Measurements from ENCODE around the gene FBXW9.
"Not testable (repeated sequence)": the region's sequence is repeated elsewhere in the genome, so short reads cannot be mapped to it uniquely, and the experiment has no call there.

Gene FBXW9

DNA sequence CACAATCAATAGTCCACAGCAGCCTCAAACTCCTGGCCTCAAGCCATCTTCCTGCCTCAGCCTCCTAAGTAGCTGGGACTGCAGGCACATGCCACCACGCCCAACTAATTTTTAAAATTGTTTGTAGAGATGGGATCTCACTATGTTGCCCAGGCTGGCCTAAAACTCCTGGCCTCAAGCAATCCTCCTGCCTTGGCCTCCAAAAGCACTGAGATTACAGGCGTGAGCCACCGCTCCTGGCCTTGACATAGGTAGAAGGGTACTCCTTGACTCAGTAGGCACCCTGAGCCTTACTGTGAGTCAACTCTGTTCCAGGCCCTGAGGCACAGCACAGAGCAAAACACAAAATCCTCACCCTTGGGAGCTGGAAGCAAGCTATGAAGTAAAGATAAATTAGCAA, 19.5 kb upstream of the FBXW9 start:
- no peak for DNase-seq (ENCODE audit: low read depth in 2 of 2, low spot score in 1 of 2)

DNA sequence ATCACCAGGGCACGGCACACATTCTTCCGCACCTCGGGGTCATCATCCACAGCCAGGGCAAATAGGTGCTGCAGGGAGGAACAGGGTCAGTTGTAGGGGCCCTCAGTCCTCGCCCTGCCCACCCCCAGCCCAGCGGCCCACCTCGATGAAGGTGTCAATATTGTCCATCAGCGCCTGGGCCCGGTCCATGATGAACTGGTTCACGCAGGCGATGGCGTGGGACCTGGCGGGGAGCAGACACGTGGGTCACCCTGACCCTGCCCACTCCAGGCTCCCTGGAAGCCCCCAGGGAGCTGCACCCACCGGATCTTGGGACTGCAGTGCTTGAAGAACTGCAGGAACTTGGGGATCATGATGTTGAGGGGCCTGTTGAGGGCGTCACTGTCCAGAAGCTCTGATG, 18.7 kb upstream of the FBXW9 start:
- no peak for DNase-seq (ENCODE audit: low read depth in 2 of 2, low spot score in 1 of 2)

DNA sequence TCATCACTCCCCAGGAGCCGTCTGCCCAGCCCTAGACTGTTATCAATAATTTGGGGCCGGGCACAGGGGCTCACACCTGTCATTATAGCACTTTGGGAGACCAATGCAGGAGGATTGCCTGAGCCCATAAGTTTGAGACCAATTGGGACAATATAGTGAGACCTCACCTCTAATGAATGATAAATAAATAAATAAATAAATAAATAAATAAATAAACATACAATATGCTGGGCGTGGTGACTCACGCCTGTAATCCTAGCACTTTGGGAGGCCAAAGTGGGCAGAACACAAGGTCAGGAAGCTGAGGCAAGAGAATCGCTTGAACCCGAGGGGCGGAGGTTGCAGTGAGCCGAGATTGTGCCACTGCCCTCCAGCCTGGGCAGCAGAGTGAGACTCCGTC, 16.9 kb upstream of the FBXW9 start:
- DNase-seq (ENCODE audit: low read depth in 2 of 2, low spot score in 1 of 2), result not testable (repeated sequence)

DNA sequence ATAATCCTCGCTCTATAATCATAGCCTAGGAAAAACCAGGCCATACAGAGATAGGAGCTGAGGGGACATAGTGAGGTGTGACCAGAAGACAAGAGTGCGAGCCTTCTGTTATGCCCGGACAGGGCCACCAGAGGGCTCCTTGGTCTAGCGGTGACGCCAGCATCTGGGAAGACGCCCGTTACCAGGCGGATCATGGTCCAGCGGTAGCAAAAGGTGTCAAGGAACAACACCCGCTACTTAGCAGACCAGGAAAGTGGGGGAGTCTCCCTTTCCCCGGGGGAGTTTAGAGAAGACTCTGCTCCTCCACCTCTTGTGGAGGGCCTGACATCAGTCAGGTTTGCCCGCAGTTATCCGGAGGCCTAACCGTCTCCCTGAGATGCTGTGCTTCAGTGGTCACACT, 15.6 kb upstream of the FBXW9 start:
- not testable (repeated sequence) for DNase-seq (ENCODE audit: low read depth in 2 of 2, low spot score in 1 of 2)

DNA sequence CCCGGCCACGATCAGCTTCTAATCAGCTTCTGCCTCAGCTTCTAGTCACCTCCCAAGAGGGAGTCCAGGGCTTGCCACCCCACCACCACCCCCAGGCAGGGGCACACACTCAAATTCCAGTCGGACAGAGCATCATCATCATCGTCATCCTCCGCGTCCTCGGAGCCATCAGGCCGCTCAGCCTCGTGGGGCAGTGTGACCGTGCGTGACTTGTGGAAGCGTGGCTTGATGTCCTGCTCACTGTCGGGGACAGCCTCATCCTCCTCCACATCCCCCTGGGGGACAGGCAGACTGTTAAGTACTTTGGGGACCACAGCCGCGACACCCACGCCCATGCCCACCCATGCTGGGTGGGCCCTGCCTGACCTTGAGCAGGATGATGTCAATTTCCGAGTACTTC, 14.8 kb upstream of the FBXW9 start:
- no peak for DNase-seq (ENCODE audit: low read depth in 2 of 2, low spot score in 1 of 2)

DNA sequence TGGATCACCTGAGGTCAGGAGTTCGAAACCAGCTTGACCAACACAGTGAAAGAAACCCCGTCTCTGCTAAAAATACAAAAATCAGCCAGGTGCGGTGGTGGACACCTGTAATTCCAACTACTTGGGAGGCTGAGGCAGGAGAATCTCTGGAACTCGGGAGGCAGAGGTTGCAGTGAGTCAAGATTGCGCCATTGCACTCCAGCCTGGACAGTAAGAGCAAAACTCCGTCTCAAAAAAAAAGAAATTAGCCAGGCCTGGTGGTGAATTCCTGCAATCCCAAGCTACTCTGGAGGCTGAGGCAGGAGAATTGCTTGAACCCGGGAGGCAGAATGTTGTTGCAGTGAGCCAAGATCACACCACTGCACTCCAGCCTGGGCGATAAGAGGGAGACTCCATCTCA, 12.2 kb upstream of the FBXW9 start:
- no peak for DNase-seq (ENCODE audit: low read depth in 2 of 2, low spot score in 1 of 2)

DNA sequence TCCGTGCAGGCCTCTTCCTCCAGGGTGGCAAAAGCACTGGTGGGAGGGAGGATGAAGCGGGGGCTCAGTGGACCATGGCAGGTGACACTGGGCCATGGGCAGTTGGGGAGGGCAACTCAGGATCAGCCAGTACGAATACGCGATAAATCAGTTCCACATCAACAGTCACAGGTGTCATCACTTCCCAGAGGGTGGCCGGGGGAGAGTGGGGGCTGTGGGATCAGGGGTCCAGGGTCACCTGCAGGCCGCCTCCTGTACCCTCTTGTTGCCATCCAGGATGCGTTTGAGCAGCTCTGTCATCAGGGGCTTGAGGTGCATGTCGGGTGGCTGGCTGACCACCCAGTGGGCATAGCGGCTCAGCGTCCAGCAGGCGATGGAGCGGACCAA, 9.9 kb upstream of the FBXW9 start:
- DNase-seq (ENCODE audit: low read depth in 2 of 2, low spot score in 1 of 2), result no peak

DNA sequence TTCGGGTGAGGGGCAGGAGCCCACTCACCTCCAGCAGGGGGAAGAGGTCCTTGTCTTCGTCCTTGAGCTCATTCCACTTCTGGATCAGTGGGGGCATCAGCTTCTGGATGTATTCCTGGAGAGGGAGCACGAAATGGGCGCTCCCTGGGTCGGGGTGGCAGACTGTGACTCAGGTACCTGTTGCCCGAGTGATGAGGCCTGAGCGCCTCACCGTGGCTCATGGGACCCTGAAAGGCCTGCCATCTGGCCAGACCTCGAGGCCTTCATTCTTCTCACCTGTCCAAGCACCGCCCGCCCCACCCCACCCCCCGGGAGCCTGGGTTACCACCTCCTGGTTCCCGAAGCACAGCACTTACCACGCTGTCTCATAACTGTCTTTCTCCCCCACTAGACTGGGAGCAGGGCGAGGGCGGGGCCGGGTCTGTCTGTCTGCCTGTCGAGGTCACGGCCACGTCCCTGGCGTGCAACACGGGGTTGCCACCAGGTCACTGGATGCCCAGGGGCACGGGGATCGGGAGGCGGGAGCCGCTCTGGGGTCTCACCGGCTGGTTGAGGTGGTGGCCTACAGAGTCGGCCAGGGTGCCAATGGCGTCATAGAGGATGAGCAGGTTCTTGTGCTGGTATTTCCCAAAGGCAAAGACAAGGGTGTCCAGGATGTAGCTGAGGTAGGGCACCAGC, 9.4 kb upstream of the FBXW9 start:
- DNase-seq (ENCODE audit: low read depth in 2 of 2, low spot score in 1 of 2), result no peak

DNA sequence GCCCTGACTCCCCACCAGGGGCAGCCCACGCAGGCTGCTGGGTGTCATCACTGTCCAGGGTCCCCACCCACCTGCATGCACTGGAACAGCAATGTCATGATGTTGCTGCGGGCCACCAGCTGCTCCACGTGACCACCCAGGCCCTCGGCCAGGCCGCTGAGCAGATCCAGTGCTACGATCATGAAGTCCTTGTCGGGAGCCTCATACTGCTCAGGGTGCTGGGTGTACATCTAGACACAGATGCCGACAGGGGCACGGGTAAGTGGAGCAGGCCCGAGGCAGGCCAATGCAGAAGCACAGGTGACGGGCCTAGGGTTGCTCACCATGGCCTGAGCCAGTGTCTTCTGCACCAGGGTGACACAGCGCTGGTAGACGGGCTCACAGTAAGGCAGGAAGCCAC, 8.7 kb upstream of the FBXW9 start:
- no peak for DNase-seq (ENCODE audit: low read depth in 2 of 2, low spot score in 1 of 2)

DNA sequence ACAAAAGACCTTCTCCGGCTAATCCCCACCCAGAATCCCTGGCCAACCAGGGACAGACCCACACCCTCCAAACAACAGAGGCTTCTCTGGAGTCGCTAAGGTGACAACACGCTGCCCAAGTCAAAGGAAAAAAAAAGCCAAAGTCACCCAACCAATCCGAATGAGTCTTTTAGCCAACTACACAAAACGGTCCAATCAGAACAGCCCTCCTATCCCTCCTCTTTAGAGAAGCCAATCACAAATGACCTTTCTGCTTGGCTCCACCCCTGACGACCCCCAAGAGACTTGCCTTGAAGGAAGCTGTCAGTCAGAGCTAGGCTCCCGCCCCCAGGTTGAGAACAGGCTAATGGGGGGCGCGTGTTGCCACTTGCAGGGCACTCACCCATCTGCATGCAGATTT, 6.6 kb upstream of the FBXW9 start:
- DNase-seq (ENCODE audit: low read depth in 2 of 2, low spot score in 1 of 2), result no peak

DNA sequence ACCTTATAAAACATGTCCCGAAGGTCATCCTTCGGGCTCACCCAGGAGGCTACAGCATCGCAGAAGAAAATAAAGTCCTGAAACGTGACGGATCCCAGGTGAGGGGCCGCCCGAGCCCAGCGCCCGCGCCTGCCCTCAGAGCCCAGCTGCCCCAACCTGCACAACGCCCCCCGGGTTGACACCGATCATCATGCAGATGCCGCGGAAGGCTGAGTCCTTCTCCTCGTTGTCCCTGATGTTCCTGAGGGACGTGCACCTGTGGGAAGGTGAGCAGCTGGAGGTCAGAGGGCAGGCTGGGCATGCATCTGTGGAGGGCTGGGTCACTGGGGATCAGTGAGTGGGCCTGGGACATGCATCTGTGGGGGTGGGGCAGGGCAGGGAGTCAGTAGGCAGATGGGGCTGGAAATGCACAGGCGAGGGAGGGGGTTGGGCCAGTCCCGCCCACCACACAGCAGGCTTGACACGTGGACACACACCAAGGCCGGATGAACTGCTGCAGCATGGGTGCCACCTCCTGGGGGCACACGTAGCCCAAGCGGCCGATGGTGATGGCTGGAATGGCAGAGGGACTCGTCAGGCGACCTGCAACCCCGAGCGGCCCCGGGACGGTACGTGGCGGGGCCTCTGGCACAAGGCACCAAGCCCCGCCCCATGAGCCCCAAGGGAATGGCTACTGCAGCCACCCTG, 5.3 kb upstream of the FBXW9 start:
- no peak for DNase-seq (ENCODE audit: low read depth in 2 of 2, low spot score in 1 of 2)

DNA sequence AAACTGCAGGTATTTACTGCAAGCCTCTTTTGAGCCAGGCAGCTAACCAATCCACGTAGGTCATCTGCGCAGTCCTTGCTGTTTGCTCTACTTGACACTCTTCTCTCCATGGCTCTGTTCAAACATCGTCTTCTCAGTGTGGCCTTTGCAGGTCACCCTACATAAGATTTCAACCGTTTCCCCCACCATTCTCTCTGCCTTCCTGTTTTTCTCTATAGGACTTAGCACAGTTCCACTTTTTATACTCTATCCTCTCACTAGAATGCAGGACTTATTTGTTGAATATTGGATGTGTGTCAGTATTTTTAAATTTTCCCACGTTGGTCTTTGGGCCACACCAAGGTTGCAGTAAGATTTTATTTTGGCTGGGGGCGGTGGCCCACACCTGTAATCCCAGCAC, 1.7 kb upstream of the FBXW9 start:
- DNase-seq (ENCODE audit: low read depth in 2 of 2, low spot score in 1 of 2), result no peak

DNA sequence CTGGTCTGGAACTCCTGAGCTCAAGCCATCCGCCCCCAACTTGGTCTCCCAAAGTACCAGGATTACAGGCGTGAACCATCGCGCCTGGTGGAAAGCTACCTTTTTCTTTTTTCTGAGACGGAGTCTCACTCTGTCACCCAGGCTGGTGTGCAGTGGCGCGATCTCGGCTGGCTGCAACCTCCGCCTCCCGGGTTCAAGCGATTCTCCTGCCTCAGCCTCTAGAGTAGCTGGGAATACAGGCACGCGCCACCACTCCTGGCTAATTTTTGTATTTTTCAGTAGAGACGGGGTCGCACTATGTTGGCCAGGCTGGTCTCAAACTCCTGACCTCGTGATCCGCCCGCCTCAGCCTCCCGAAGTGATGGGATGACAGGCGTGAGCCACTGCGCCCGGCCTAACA, 994 bp upstream of the FBXW9 start:
- DNase-seq (ENCODE audit: low read depth in 2 of 2, low spot score in 1 of 2), result not testable (repeated sequence)

DNA sequence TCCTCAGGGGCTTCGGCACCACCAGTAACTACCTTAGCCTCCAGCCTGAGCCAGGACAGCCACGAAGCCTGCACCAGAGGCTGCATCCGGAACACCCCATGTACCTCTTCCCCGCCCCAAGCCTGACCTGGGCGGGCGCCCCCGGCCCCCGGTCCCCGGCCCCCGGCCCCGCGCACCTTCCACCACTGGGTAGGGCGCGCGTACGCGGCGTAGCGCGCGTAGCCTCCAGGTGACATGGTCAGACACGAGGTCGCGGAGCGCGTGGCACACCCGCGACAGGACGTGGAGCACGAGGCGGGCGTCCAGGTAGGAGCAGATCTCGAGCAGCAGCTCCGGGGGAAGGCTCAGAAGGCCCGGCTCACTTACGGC, 450 bp downstream of the FBXW9 start:
- DNase-seq (ENCODE audit: low read depth in 2 of 2, low spot score in 1 of 2), result no peak

DNA sequence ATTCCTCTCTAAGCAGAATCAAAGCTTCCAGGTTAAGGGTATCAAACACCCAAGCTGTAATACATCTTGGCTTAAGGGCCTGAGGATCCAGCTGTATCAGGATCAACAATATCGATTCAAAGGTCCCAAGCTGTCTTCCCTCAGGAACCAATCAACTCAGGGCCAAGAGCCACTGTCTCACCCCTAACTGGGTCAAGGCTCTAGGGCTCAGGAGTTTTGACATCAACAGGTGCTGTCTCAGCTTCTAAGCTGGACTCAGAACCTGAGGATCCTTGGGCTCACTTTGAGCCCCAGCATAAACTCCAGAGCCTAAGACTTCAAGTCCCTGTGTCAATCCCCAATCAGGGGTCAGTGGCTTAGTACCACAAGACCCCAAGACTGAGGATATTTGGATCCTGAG, 917 bp downstream of the FBXW9 start:
- no peak for DNase-seq (ENCODE audit: low read depth in 2 of 2, low spot score in 1 of 2)

DNA sequence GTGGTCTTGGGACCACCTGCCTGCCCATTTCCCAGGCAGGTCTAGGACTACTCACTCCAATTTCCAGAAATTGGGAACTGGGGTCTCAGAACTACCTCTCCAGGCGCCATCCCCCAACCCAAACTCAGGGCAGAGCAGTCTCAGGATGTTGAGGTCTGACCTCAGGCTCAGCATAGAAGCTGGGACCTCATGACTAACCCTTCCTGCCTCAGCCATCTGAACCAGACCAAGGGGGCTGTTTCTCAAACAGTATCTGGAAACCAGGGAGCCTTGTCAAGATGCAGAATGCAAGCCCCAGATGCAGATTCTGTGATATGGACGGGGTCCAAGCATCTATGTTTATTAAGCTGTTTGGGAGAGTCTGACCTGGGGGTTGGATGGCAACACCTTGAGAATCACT, 1.3 kb downstream of the FBXW9 start:
- DNase-seq (ENCODE audit: low read depth in 2 of 2, low spot score in 1 of 2), result no peak

DNA sequence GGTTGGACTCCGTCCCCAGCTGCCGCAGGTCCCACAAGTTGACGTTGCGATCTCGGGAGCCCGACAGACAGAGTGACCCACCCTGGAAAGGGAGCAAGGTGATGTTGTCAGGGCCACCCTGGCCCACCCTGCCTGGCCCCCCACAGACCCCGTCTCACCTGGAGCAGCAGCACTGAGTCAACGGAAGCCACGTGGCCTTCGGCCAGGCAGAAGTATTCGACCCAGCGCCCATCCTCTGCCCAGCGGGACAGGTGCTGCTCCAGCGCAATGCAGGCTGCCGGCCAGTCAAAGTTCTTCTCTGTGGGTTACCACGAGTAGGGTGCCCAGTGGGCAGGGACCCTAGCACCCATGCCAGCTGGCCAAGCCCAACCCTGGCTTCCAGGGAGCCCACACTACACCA, 1.8 kb downstream of the FBXW9 start:
- no peak for DNase-seq (ENCODE audit: low read depth in 2 of 2, low spot score in 1 of 2)

DNA sequence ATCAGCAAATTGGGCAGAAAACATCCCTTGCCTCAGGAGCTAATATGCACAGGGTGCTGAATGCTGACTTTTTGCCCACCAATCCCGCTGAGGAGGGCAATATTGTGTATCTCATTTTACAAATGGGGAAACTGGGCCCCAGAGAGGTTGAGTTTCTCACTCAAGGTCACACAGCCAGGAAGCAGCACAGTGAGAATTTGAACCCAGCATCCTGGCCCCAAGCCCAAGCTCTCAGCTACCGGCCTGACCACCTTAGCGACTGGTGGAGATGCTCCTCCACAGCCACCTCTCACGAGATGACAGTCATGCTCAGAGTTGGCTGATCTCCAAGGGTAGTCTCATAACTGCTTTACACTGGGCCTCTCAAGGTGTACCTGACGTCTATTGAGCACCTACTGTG, 3.5 kb downstream of the FBXW9 start:
- DNase-seq (ENCODE audit: low read depth in 2 of 2, low spot score in 1 of 2), result no peak

DNA sequence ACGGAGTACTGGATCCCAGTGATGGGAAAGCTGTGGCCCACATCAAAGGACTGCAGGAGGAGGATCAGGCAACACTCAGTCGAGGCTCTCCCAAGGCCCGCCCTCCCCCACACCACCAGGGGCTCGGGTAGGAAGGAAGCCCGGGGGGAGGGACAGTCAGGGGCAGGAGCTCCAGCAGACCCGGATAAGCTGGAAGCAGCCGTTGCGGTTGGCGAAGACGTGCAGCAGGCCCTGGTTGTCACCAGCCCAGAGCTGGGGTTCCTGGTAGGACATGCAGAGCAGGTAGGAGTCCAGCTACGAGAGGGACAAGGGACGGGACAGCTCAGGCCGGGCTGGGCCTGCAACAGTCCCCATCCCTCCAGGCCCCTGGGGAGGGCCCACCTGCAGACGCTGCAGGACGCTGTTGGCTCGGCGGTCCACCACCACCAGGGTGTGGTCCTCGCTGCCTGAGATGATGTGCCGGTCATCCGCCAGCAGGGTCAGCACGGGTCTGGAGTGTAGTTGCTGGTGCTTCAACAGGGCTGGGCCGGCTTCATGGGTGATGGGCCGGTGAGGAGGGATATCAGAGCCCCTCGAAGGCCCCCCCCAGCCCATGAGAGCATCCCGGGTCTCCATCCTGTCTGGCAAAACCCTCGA, 6.7 kb downstream of the FBXW9 start:
- no peak for DNase-seq (ENCODE audit: low read depth in 2 of 2, low spot score in 1 of 2)

DNA sequence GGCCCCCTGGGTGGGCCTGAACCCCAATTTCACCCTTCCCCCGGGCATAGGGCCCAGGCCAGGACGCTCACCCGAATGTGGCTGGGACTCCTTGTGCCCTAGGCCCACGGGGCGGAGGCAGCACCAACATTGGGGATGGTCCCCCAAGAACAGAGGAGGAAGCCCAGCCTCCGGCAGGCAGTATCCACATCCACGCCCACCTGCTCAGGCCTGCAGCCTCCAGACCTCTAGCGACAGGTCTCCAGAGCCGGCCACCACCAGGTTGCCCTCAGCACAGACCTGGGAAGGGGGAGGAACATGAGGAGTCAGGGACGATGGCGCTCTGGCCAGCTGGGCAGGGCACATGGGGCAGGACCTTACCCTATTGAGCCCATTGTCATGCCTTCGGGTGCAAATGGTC, 7.4 kb downstream of the FBXW9 start:
- DNase-seq (ENCODE audit: low read depth in 2 of 2, low spot score in 1 of 2), result no peak

DNA sequence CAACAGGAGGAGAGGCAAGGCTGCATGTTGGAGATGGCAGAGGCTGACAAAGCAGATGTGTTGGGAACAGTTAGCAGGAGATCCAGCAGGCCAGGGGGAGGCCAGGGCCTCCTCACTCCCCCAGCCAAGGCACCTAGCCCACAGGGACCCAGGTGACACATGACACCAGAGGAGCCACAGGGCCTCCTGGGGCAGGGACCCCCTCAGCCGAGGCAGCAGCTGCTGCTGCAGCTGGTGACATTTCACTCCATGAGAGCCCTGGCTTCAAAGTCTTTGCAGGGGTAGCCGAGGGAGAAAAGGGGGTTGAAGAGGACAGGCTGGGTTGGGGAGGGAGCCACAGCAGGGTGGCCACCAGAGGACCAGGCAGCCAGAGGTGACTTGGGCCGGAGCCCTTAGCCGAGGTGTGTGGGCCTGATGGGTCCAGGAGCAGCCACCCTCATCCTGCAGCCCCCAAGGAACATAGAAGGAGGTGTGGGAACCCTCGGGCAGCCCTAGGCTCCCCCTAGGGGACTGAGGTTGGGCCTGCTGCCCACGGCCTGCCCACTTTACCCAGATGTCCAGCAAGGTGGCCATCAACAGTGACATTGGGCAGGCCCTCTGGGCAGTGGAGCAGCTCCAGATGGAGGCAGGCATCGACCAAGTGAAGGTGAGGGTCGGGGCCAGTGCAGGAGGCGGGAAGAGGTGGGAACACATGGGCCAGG, 8.8 kb downstream of the FBXW9 start, which contains the start of gene GNG14:
TSS of gene GNG14 (plus strand) at position 503 of the 701 bp plus-strand sequence. CDS start at position 554, 51 bp downstream.
- no peak for DNase-seq (ENCODE audit: low read depth in 2 of 2, low spot score in 1 of 2)

DNA sequence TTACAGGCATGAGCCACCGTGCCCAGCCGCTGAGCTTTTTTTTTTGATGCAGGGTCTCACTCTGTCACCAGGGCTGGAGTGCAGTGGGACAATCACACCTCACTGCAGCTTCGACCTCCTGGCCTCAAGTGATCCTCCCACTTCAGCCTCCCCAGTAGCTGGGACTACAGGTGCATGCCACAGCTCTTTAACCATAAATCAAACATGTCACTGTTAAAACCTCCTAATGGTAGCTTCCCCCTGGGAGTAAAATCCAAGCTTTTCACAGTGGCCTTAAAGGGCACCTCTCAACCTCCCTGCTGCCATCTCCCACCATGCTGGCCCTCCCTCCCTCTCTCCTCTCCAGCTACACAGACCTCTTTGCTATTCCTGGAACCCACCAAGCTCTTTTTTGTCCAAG, 10.6 kb downstream of the FBXW9 start:
- no peak for DNase-seq (ENCODE audit: low read depth in 2 of 2, low spot score in 1 of 2)

All from stimulated activated CD8-positive, alpha-beta memory T cell treated with anti-CD3 and anti-CD28 coated beads, Interleukin-4, amount 100 ng/mL, for 1 hour (primary cell).